ENCODE measurements around the gene NHS. TPM values are rescaled to one million over a fixed set of nuclear protein-coding genes. Genes with fewer than 3 reads are reported as not detected.

NHS gene
- total and polyA plus RNA-seq, 2 of the 13 experiments (the other 11 are each of a cell fraction or from before 2014, with no cell fraction given) = 0.02 TPM; not detected in 1

- DNase-seq (ENCODE audit: low spot score) (no peak), ATAC-seq (no peak), FAIRE-seq (no peak)
- no peak overlapping the region for H2AFZ ChIP-seq (ENCODE audit: low read length)
- in situ Hi-C loops (cut with HindIII; ENCODE audit: extremely low pct_ligation_motif_present, low pct_unique_long_range_greater_than_20kb) (no loop called here), intact Hi-C loops (cut with micrococcal nuclease; ENCODE audit: unreplicated experiment) (no loop called here)
- 98% methylated on average over 4 of the region's 4 CpGs for WGBS (ENCODE audit: low lambda C conversion rate)
- H3K79me2 ChIP-seq (ENCODE audit: insufficient read depth, low read length) = no peaks in the 10 kb centered on the region
- no peaks in the 10 kb centered on the region for H3K36me3 ChIP-seq (replicated peaks in 1 of 2; ENCODE audit: control insufficient read depth in 1 of 2, insufficient read depth in 2 of 2, low read length in 2 of 2)
- POLR2A ChIA-PET = no interaction called here
- peaks cover 8% of the 10 kb centered on the region for H3K4me1 ChIP-seq (ENCODE audit: insufficient read depth, low read length)
- no peak overlapping the region for H3K4me2 ChIP-seq (ENCODE audit: low read depth, low read length)
- no peaks in the 10 kb centered on the region for H3K27me3 ChIP-seq (ENCODE audit: control insufficient read depth in 1 of 2, insufficient read depth in 2 of 2, low read length in 2 of 2)
- no peaks in the 10 kb centered on the region for H4K20me1 ChIP-seq (ENCODE audit: insufficient read depth, low read length)
- no peak overlapping the region for H3K27ac ChIP-seq (ENCODE audit: extremely low read length, insufficient read depth, low read length)
- no peak overlapping the region for H3K4me3 ChIP-seq (replicated peaks in 1 of 3; ENCODE audit: insufficient read depth in 1 of 3, low read depth in 2 of 3, low read length in 3 of 3)
- no TSS peak for BruUV-seq (replicated peaks)
- no peak overlapping the region for H3K9ac ChIP-seq (ENCODE audit: insufficient read depth, low read depth, low read length)
- TF ChIP-seq PHF8 (CRISPR knock-in tag; IDR thresholded peaks at IDR 0.05) (no peak), MXD3 (CRISPR knock-in tag; IDR thresholded peaks at IDR 0.05) (no peak), ZNF839 (CRISPR knock-in tag; IDR thresholded peaks at IDR 0.05; ENCODE audit: borderline replicate concordance) (no peak), ZNF704 (CRISPR knock-in tag; IDR thresholded peaks at IDR 0.05; ENCODE audit: borderline replicate concordance) (no peak), MBD4 (IDR thresholded peaks at IDR 0.05; ENCODE audit: borderline replicate concordance, low read length) (no peak), POLR2AphosphoS2 (IDR thresholded peaks at IDR 0.05; ENCODE audit: low read depth, low read length) (no peak), NFE2 (CRISPR knock-in tag; IDR thresholded peaks at IDR 0.05) (no peak), GRHL1 (CRISPR knock-in tag; conservative IDR thresholded peaks at IDR 0.05) (no peak), FIP1L1 (IDR thresholded peaks at IDR 0.05; ENCODE audit: borderline replicate concordance, insufficient read depth, low read depth, low read length) (no peak), HOXA3 (CRISPR knock-in tag; IDR thresholded peaks at IDR 0.05) (no peak), ZNF318 (CRISPR knock-in tag; IDR thresholded peaks at IDR 0.05) (no peak)
- CTCF ChIA-PET (ENCODE audit: low intra/inter-chr PET ratio, low total read pairs) = no interaction called here
- no peaks in the 10 kb centered on the region for H3K9me3 ChIP-seq (ENCODE audit: low read length)
Measured at GRCh38 chrX:17721715-17722114, 346.7 kb downstream of the NHS start.
